Activated T-cell treated with anti-CD3 and anti-CD28 coated beads for 24 hours (primary cell): Measurements from ENCODE around the gene RGS9.

Source experiments
- DNase-seq: peaks from one replicate; pipeline ENCODE4 v3.0.0-alpha.2; 2020; ENCODE audit warnings: low read depth

The RGS9 gene

GRCh38 chr17:65261152-65261551 lies 124.0 kb downstream of the RGS9 start:
- no peak for DNase-seq

- DNase-seq, result no peak
These were observed 124.8 kb downstream of the RGS9 start for GRCh38 chr17:65261682-65262636.

- no peak for DNase-seq
These were observed 128.1 kb downstream of the RGS9 start for GRCh38 chr17:65265276-65265675.

GRCh38 chr17:65268832-65269231 lies 131.7 kb downstream of the RGS9 start:
- DNase-seq, result no peak

- DNase-seq, result no peak
These were observed 133.5 kb downstream of the RGS9 start for GRCh38 chr17:65270499-65271253.

- no peak for DNase-seq
These were observed 134.1 kb downstream of the RGS9 start for GRCh38 chr17:65271296-65271695.
